WI38 (cell line): ENCODE data around the gene PIK3R3.

Source experiments
- H3K4me3 ChIP-seq: 2 replicates; pipeline ENCODE4 v1.5.1; 2011; ENCODE audit warnings: low read depth, mild to moderate bottlenecking, control low read depth, low read length
- CTCF ChIP-seq: IDR thresholded peaks from 2 replicates; pipeline ENCODE4 v1.5.1; 2012; ENCODE audit warnings: low read depth, mild to moderate bottlenecking, control low read depth, low read length

PIK3R3 gene

GRCh38 chr1:46005594-46005993 lies 126.8 kb downstream of the PIK3R3 start:
- H3K4me3 ChIP-seq: no peak overlapping the region
- no peak for TF ChIP-seq CTCF

GRCh38 chr1:46004492-46004891 lies 127.9 kb downstream of the PIK3R3 start:
- no peak for TF ChIP-seq CTCF
- no peak overlapping the region for H3K4me3 ChIP-seq

GRCh38 chr1:46003315-46003714 lies 129.1 kb downstream of the PIK3R3 start:
- H3K4me3 ChIP-seq: no peak overlapping the region
- TF ChIP-seq CTCF: no peak

- no peak for TF ChIP-seq CTCF
- no peak overlapping the region for H3K4me3 ChIP-seq
Measured at GRCh38 chr1:46002551-46003150, 129.8 kb downstream of the PIK3R3 start.

GRCh38 chr1:46001081-46001785 lies 131.2 kb downstream of the PIK3R3 start:
- TF ChIP-seq CTCF: no peak
- no peak overlapping the region for H3K4me3 ChIP-seq

- no peak overlapping the region for H3K4me3 ChIP-seq
- no peak for TF ChIP-seq CTCF
Measured at GRCh38 chr1:45999507-45999906, 132.9 kb downstream of the PIK3R3 start.

- H3K4me3 ChIP-seq: no peak overlapping the region
- TF ChIP-seq CTCF: no peak
Measured at GRCh38 chr1:45998020-45998617, 134.3 kb downstream of the PIK3R3 start.
